Measurements from ENCODE around the gene JOSD1.

- no peak for TF ChIP-seq POLR2A (IDR thresholded peaks at IDR 0.05)
- no peak for TF ChIP-seq CTCF (IDR thresholded peaks at IDR 0.05)
Measured at GRCh38 chr22:38689651-38690050, 11.1 kb downstream of the JOSD1 start.
